Neural progenitor cell (in vitro differentiated cells): ENCODE measurements around the gene IGFL4. TPM values are rescaled to one million over a fixed set of nuclear protein-coding genes. Genes with fewer than 3 reads are reported as not detected.
"Not testable (repeated sequence)": the region's sequence is repeated elsewhere in the genome, so short reads cannot be mapped to it uniquely, and the experiment has no call there.

Source experiments
- DNase-seq: peaks from one replicate; pipeline ENCODE4 v3.0.0-alpha.2; 2016; ENCODE audit warnings: low spot score
- H2AFZ ChIP-seq: fragments of 200-600 bp; sonication (generic); replicated peaks from 2 replicates; pipeline ENCODE4 v1.6.1; 2016; ENCODE audit warnings: antibody characterized with exemption
- H3F3A ChIP-seq: fragments of 200-600 bp; sonication (generic); 2 replicates; pipeline ENCODE4 v1.6.1; 2016; ENCODE audit warnings: antibody characterized with exemption, low read depth
- H3K27ac ChIP-seq: fragments of 200-600 bp; sonication (generic); 2 replicates; pipeline ENCODE4 v1.5.1; 2016; ENCODE audit warnings: mild to moderate bottlenecking
- H3K27me3 ChIP-seq: fragments of 200-600 bp; sonication (generic); 2 replicates; pipeline ENCODE4 v1.6.1; 2016; ENCODE audit warnings: mild to moderate bottlenecking, moderate library complexity
- H3K36me3 ChIP-seq: fragments of 200-600 bp; sonication (generic); 2 replicates; pipeline ENCODE4 v1.5.1; 2016
- H3K4me1 ChIP-seq: fragments of 200-600 bp; sonication (generic); 2 replicates; pipeline ENCODE4 v1.6.1; 2016; ENCODE audit warnings: mixed run types
- H3K4me2 ChIP-seq: fragments of 200-600 bp; sonication (generic); 2 replicates; pipeline ENCODE4 v1.6.1; 2016
- H3K4me3 ChIP-seq: fragments of 200-600 bp; sonication (generic); 2 replicates; pipeline ENCODE4 v1.5.1; 2016
- H3K79me2 ChIP-seq: fragments of 200-600 bp; sonication (generic); 2 replicates; pipeline ENCODE4 v1.6.1; 2016; ENCODE audit warnings: low read depth
- H3K9ac ChIP-seq: fragments of 200-600 bp; sonication (generic); 2 replicates; pipeline ENCODE4 v1.6.1; 2016
- H3K9me3 ChIP-seq: fragments of 200-600 bp; sonication (generic); 2 replicates; pipeline ENCODE4 v1.5.1; 2016; ENCODE audit warnings: low read depth
- H4K20me1 ChIP-seq: fragments of 200-600 bp; sonication (generic); 2 replicates; pipeline ENCODE4 v1.6.1; 2016; ENCODE audit warnings: low read depth
- H3K27ac Mint-ChIP-seq: 3 replicates; pipeline ENCODE4 v1.8.0; 2021; ENCODE audit warnings: mixed read lengths
- H3K27me3 Mint-ChIP-seq: 2 replicates; pipeline ENCODE4 v1.8.0; 2022; ENCODE audit warnings: low read depth, mild to moderate bottlenecking, inconsistent platforms, moderate library complexity, mixed read lengths; ENCODE audit not compliant: insufficient read depth
- H3K36me3 Mint-ChIP-seq: 3 replicates; pipeline ENCODE4 v1.8.0; 2021; ENCODE audit warnings: mixed read lengths
- H3K4me1 Mint-ChIP-seq: 3 replicates; pipeline ENCODE4 v1.8.0; 2021; ENCODE audit warnings: mixed read lengths
- H3K4me3 Mint-ChIP-seq: 3 replicates; pipeline ENCODE4 v1.8.0; 2021; ENCODE audit warnings: mild to moderate bottlenecking, moderate library complexity, mixed read lengths
- H3K9me3 Mint-ChIP-seq: 3 replicates; pipeline ENCODE4 v1.8.0; 2020; ENCODE audit warnings: mixed read lengths
- CTCF ChIP-seq: fragments of 200-600 bp; sonication (generic); IDR thresholded peaks from 2 replicates; pipeline ENCODE4 v1.5.1; 2017; ENCODE audit warnings: antibody characterized with exemption, mild to moderate bottlenecking
- EZH2 ChIP-seq: fragments of 200-600 bp; sonication (generic); IDR thresholded peaks from 2 replicates; pipeline ENCODE4 v1.6.1; 2017; ENCODE audit warnings: antibody characterized with exemption, mild to moderate bottlenecking, moderate library complexity
- EZH2phosphoT487 ChIP-seq: fragments of 200-600 bp; sonication (generic); IDR thresholded peaks from 2 replicates; pipeline ENCODE4 v1.6.1; 2017; ENCODE audit warnings: antibody characterized with exemption
- total RNA-seq: library from RNA; depleted of rRNA; stranded (reverse); fragments of >200 nt; gene quantifications from 2 replicates; pipeline ENCODE4 v1.2.3, GENCODE V29; 2015; ENCODE audit warnings: low replicate concordance

Gene IGFL4
- total RNA-seq, 1 donor from 2014 or later: 0.21 TPM

GRCh38 chr19:46078573-46079332 is 38.0 kb upstream of the IGFL4 start:
- not testable (repeated sequence) for H3K4me2 ChIP-seq, H3K9me3 Mint-ChIP-seq, H3K9me3 ChIP-seq, H3K4me1 Mint-ChIP-seq, H3K27ac Mint-ChIP-seq, H3K4me3 Mint-ChIP-seq, H3K36me3 Mint-ChIP-seq, H3K4me3 ChIP-seq, H3K27ac ChIP-seq, H4K20me1 ChIP-seq, H3F3A ChIP-seq, H3K36me3 ChIP-seq, H2AFZ ChIP-seq, H3K9ac ChIP-seq, H3K4me1 ChIP-seq, H3K79me2 ChIP-seq
- peaks cover 32% of the 10 kb centered on the region for H3K27me3 Mint-ChIP-seq
- DNase-seq: peak; percentile 75
- TF ChIP-seq CTCF: peak; percentile 66
- peaks cover 42% of the 10 kb centered on the region for H3K27me3 ChIP-seq

GRCh38 chr19:46077815-46078167 is 37.0 kb upstream of the IGFL4 start:
- peaks cover 3% of the 10 kb centered on the region for H3F3A ChIP-seq
- Mint-ChIP-seq H3K27ac (no peak overlapping the region), H3K4me1 (peaks cover 8% of the 10 kb centered on the region), H3K36me3 (no peaks in the 10 kb centered on the region), H3K9me3 (peaks cover 2% of the 10 kb centered on the region), H3K4me3 (peak overlapping the region; percentile 85), H3K27me3 (peaks cover 35% of the 10 kb centered on the region)
- no peaks in the 10 kb centered on the region for H3K79me2 ChIP-seq
- no peaks in the 10 kb centered on the region for H4K20me1 ChIP-seq
- no peak overlapping the region for H2AFZ ChIP-seq
- H3K27ac ChIP-seq: no peak overlapping the region
- H3K36me3 ChIP-seq: no peaks in the 10 kb centered on the region
- no peak for DNase-seq
- H3K4me1 ChIP-seq: peaks cover 5% of the 10 kb centered on the region
- H3K27me3 ChIP-seq: peaks cover 51% of the 10 kb centered on the region
- H3K9me3 ChIP-seq: no peaks in the 10 kb centered on the region
- TF ChIP-seq EZH2: no peak
- no peak for TF ChIP-seq CTCF
- TF ChIP-seq EZH2phosphoT487: no peak
- H3K4me2 ChIP-seq: no peak overlapping the region
- no peak overlapping the region for H3K4me3 ChIP-seq
- no peak overlapping the region for H3K9ac ChIP-seq

- Mint-ChIP-seq H3K9me3 (peaks cover 2% of the 10 kb centered on the region), H3K4me3 (peak overlapping the region; percentile 85), H3K27me3 (peaks cover 34% of the 10 kb centered on the region), H3K36me3 (no peaks in the 10 kb centered on the region), H3K4me1 (peaks cover 8% of the 10 kb centered on the region), H3K27ac (no peak overlapping the region)
- DNase-seq: peak; percentile 94
- H3K4me1 ChIP-seq: peaks cover 5% of the 10 kb centered on the region
- H3K9ac ChIP-seq: no peak overlapping the region
- H3K4me2 ChIP-seq: peak overlapping the region; percentile 91
- H4K20me1 ChIP-seq: no peaks in the 10 kb centered on the region
- no peaks in the 10 kb centered on the region for H3K9me3 ChIP-seq
- H3K36me3 ChIP-seq: no peaks in the 10 kb centered on the region
- H3K4me3 ChIP-seq: peak overlapping the region; percentile 63
- H2AFZ ChIP-seq: peak overlapping the region; percentile 82
- peaks cover 3% of the 10 kb centered on the region for H3F3A ChIP-seq
- no peak overlapping the region for H3K27ac ChIP-seq
- H3K27me3 ChIP-seq: peaks cover 58% of the 10 kb centered on the region
- peak; percentile 62 for TF ChIP-seq EZH2
- TF ChIP-seq CTCF: peak; percentile 100
- TF ChIP-seq EZH2phosphoT487: peak; percentile 46
- H3K79me2 ChIP-seq: no peaks in the 10 kb centered on the region
Measured at GRCh38 chr19:46076951-46077814, 36.4 kb upstream of the IGFL4 start.
